ENCODE data around the gene SKAP2.

GRCh38 chr7:26705567-26705966, 158.8 kb downstream of the SKAP2 start:
- TF ChIP-seq EZH2 (IDR thresholded peaks at IDR 0.05; ENCODE audit: borderline replicate concordance, low read depth, low read length, poor library complexity, severe bottlenecking) = no peak
- no peak for TF ChIP-seq CTCF (conservative IDR thresholded peaks at IDR 0.05; ENCODE audit: low read depth, low read length)
